HCT116 (cell line): ENCODE data around the gene ZBTB39. TPM values are rescaled to one million over a fixed set of nuclear protein-coding genes. Genes with fewer than 3 reads are reported as not detected.

Experiments
- ATAC-seq: fragments of 200-7000 bp; cut with Tn5 transposase; 2 replicates; pipeline ENCODE4 v1.9.1; 2020; ENCODE audit warnings: mild to moderate bottlenecking, moderate library complexity
- BruUV-seq: library from RNA; stranded (reverse); fragments of 400-500 nt; replicated peaks from 2 replicates; lab custom pipeline; 2021; lab: Mats Ljungman, UMichigan
- CTCF ChIA-PET: fragments of 300-600 bp; sonication (Branson Sonifier 250); formaldehyde crosslinking; loops from one replicate; lab custom pipeline; 2021; ENCODE audit warnings: antibody characterized with exemption; lab: Charles Lee
- POLR2A ChIA-PET: fragments of 300-600, 350-600 bp; sonication (Branson Sonifier 250); formaldehyde crosslinking; loops from one replicate; lab custom pipeline; 2021; ENCODE audit warnings: antibody characterized with exemption; lab: Charles Lee
- RAD21 ChIA-PET, 2 experiments: fragments of 300-600 bp; sonication (Branson Sonifier 250); formaldehyde crosslinking; loops; one replicate each; lab custom pipeline; 2023; ENCODE audit warnings: low total read pairs in 2 of 2; ENCODE audit not compliant: uncharacterized antibody in 2 of 2, unreplicated experiment in 2 of 2, low non-redundant PET in 1 of 2; lab: Charles Lee
- DNase-seq: peaks from one replicate; pipeline ENCODE4 v3.0.0-alpha.2; 2010; ENCODE audit warnings: low read depth, low spot score
- H2AFZ ChIP-seq: fragments of 200-600 bp; shearing (Covaris generic), sonication (generic); 2 replicates; pipeline ENCODE4 v1.6.1; 2017; ENCODE audit warnings: low read depth, mixed run types, mixed read lengths, antibody characterized with exemption, low read length; ENCODE audit not compliant: poor library complexity, severe bottlenecking
- H3K27ac ChIP-seq: 2 replicates; pipeline ENCODE4 v1.5.1; 2012; ENCODE audit warnings: low read depth, low read length
- H3K27me3 ChIP-seq: fragments of 200-600 bp; sonication (generic); 2 replicates; pipeline ENCODE4 v1.6.1; 2016; ENCODE audit warnings: mixed run types, low read length, mixed read lengths; ENCODE audit not compliant: insufficient read depth
- H3K36me3 ChIP-seq, 2 experiments: fragments of 200-500 bp in 1 of 2; fragments of 200-600 bp in 1 of 2; sonication (Bioruptor generic) in 1 of 2; sonication (generic) in 1 of 2; 2 replicates each; pipeline versions ENCODE4 v1.5.1 to v1.6.1; 2014 to 2016; ENCODE audit warnings: low read length in 2 of 2, inconsistent platforms in 1 of 2, mixed read lengths in 1 of 2, mixed run types in 1 of 2; ENCODE audit not compliant: insufficient read depth in 2 of 2, control insufficient read depth in 1 of 2
- H3K4me1 ChIP-seq, 2 experiments: fragments of 200-600 bp in 1 of 2; sonication (generic) in 1 of 2; 2 replicates each; pipeline versions ENCODE4 v1.5.1 to v1.6.1; 2012 to 2017; ENCODE audit warnings: low read length in 2 of 2, inconsistent platforms in 1 of 2, mild to moderate bottlenecking in 1 of 2, mixed read lengths in 1 of 2, mixed run types in 1 of 2, moderate library complexity in 1 of 2; ENCODE audit not compliant: insufficient read depth in 2 of 2, control insufficient read depth in 1 of 2
- H3K4me2 ChIP-seq: fragments of 200-600 bp; sonication (generic); 2 replicates; pipeline ENCODE4 v1.6.1; 2017; ENCODE audit warnings: mixed run types, low read length, mixed read lengths
- H3K4me3 ChIP-seq, 2 experiments: fragments of 200-600 bp in 1 of 2; sonication (generic) in 1 of 2; replicated peaks in 1 of 2; 2 replicates each; pipeline ENCODE4 v1.5.1; 2011 to 2016; ENCODE audit warnings: low read length in 2 of 2, control low read depth in 1 of 2, low read depth in 1 of 2, mild to moderate bottlenecking in 1 of 2, mixed read lengths in 1 of 2, mixed run types in 1 of 2
- H3K79me2 ChIP-seq: fragments of 200-600 bp; sonication (generic); 2 replicates; pipeline ENCODE4 v1.6.1; 2017; ENCODE audit warnings: mild to moderate bottlenecking, mixed run types, low read length, moderate library complexity, mixed read lengths; ENCODE audit not compliant: insufficient read depth
- H3K9ac ChIP-seq: fragments of 200-600 bp; sonication (generic); 2 replicates; pipeline ENCODE4 v1.6.1; 2016; ENCODE audit warnings: low read length, mixed read lengths
- H3K9me2 ChIP-seq: fragments of 200-600 bp; sonication (generic), shearing (Covaris generic); 2 replicates; pipeline ENCODE4 v1.6.1; 2017; ENCODE audit warnings: mixed run types, mild to moderate bottlenecking, moderate library complexity; ENCODE audit not compliant: insufficient read depth
- H3K9me3 ChIP-seq, 2 experiments: fragments of 200-500 bp in 1 of 2; fragments of 200-600 bp in 1 of 2; sonication (Bioruptor generic) in 1 of 2; sonication (generic) in 1 of 2; 2 replicates each; pipeline ENCODE4 v1.6.1; 2014 to 2017; ENCODE audit warnings: low read length in 2 of 2, mixed read lengths in 2 of 2, inconsistent platforms in 1 of 2, low read depth in 1 of 2, mild to moderate bottlenecking in 1 of 2, mixed run types in 1 of 2, moderate library complexity in 1 of 2; ENCODE audit not compliant: control insufficient read depth in 1 of 2, insufficient read depth in 1 of 2
- H4K20me1 ChIP-seq: fragments of 200-600 bp; sonication (generic), shearing (Covaris generic); 2 replicates; pipeline ENCODE4 v1.6.1; 2017; ENCODE audit warnings: mixed run types, mild to moderate bottlenecking, moderate library complexity; ENCODE audit not compliant: insufficient read depth
- CBX3 ChIP-seq: IDR thresholded peaks from 2 replicates; pipeline ENCODE4 v1.6.1; 2012; ENCODE audit warnings: low read depth
- CEBPB ChIP-seq: IDR thresholded peaks from 2 replicates; pipeline ENCODE4 v1.6.1; 2012; ENCODE audit warnings: low read depth
- EGR1 ChIP-seq: IDR thresholded peaks from 2 replicates; pipeline ENCODE4 v1.6.1; 2012; ENCODE audit warnings: low read depth
- ELF1 ChIP-seq: IDR thresholded peaks from 2 replicates; pipeline ENCODE4 v1.6.1; 2012; ENCODE audit warnings: low read depth, borderline replicate concordance
- EZH2 ChIP-seq: fragments of 200-600 bp; sonication (generic); IDR thresholded peaks from 2 replicates; pipeline ENCODE4 v1.6.1; 2017; ENCODE audit warnings: antibody characterized with exemption, mixed run types
- EZH2phosphoT487 ChIP-seq: fragments of 200-600 bp; IDR thresholded peaks from 2 replicates; pipeline ENCODE4 v1.6.1; 2018; ENCODE audit warnings: antibody characterized with exemption, borderline replicate concordance
- POLR2AphosphoS5 ChIP-seq: IDR thresholded peaks from 2 replicates; pipeline ENCODE4 v1.6.1; 2011; ENCODE audit warnings: mild to moderate bottlenecking, low read depth, low read length, moderate library complexity
- REST ChIP-seq: IDR thresholded peaks from 2 replicates; pipeline ENCODE4 v1.6.1; 2012; ENCODE audit warnings: low read depth
- SIN3A ChIP-seq: IDR thresholded peaks from 2 replicates; pipeline ENCODE4 v1.6.1; 2012; ENCODE audit warnings: low read depth
- SP1 ChIP-seq: IDR thresholded peaks from 2 replicates; pipeline ENCODE4 v1.6.1; 2012; ENCODE audit warnings: low read depth
- SRF ChIP-seq: IDR thresholded peaks from 2 replicates; pipeline ENCODE4 v1.6.1; 2012; ENCODE audit warnings: low read depth
- TCF7L2 ChIP-seq: IDR thresholded peaks from 2 replicates; pipeline ENCODE4 v1.7.0; 2011; ENCODE audit warnings: borderline replicate concordance, inconsistent platforms; ENCODE audit not compliant: insufficient read depth, insufficient read length; ENCODE audit errors: extremely low read depth
- YY1 ChIP-seq: IDR thresholded peaks from 2 replicates; pipeline ENCODE4 v1.6.1; 2011; ENCODE audit warnings: low read length, low read depth, moderate library complexity, mild to moderate bottlenecking; ENCODE audit not compliant: insufficient replicate concordance; ENCODE audit errors: extremely low read depth
- ZNF274 ChIP-seq: fragments of 200-500 bp; sonication (Bioruptor generic); IDR thresholded peaks from 2 replicates; pipeline ENCODE4 v1.6.1; 2014; ENCODE audit warnings: mild to moderate bottlenecking, low read depth, low read length, inconsistent platforms
- intact Hi-C: fragments of 100-400 bp; cut with micrococcal nuclease; formaldehyde crosslinking; loops from 2 replicates; pipeline ENCODE4 v1.10.0; 2022
- total RNA-seq: library from RNA; stranded (reverse); gene quantifications from one replicate; pipeline ENCODE4 v1.2.1, GENCODE V29; 2021; ENCODE audit not compliant: unreplicated experiment
- TF ChIP-seq, protein P1 (sequence below): IDR thresholded peaks from 2 replicates; pipeline ENCODE4 v1.6.1; 2011; ENCODE audit warnings: mild to moderate bottlenecking, low read length, moderate library complexity; ENCODE audit not compliant: insufficient replicate concordance; ENCODE audit errors: extremely low read depth
- TF ChIP-seq, protein P2 (sequence below): IDR thresholded peaks from 2 replicates; pipeline ENCODE4 v1.6.1; 2012

Gene ZBTB39
- total RNA-seq, 1 experiment from 2014 or later = 12.3 TPM

DNA sequence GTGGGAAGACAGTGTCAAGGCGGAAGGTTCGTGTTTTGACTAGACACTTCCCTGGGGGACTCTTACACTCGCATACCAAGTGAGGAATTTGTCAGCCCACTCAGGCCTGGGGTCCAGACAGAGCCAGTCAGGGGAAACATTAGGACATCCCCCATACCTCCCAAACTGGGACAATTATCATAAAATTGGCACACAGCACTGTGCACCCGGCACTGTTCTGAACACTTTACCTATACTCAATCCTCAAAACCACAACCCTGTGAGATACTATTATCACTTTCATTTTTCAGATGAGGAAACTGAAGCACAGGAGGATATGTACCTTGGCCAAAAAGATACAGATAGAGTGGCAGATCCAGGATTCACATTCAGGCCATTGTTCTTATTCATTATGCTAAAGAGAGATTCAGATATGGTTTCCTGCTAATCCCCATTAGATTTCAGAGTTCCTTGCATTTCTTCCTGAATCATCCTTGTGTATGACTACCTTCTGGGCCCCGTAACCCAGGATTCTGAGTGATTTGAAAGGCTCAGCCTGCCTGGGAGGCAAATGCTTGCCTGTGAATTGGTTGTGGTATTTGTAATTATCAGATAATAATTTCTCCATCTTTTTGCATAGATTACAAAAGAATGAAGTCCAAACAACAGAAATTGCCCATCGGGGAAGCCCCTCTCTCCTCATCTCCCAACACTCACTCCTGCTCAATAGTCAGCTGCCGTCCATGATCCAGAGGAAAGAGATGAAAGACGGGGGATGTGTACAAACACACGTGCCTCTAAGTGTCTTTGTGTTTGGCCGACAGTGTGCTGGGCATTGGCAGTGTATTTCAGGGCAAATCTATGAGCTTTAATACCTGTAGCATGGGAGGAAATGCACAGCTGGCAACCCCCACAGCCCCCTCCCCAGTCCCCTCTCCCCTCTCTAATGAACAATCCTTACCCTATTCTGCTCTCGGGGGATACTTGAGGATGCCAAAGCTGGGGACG is 5.4 kb upstream of the ZBTB39 start:
- no TSS peak for BruUV-seq
- H4K20me1 ChIP-seq = no peaks in the 10 kb centered on the region
- no peaks in the 10 kb centered on the region for H3K36me3 ChIP-seq
- CTCF ChIA-PET = interaction anchor here (0.9 kb wide), 1 partner anchor 10 kb away, joined by 3 read pairs; no protein-coding TSS in a partner anchor
- no peak overlapping the region for H3K4me2 ChIP-seq
- TF ChIP-seq SRF = no peak
- TF ChIP-seq ELF1 = no peak
- no peak for TF ChIP-seq CBX3
- TF ChIP-seq SP1 = no peak
- no peak for TF ChIP-seq EZH2phosphoT487
- TF ChIP-seq EGR1 = no peak
- TF ChIP-seq, protein P1, sequence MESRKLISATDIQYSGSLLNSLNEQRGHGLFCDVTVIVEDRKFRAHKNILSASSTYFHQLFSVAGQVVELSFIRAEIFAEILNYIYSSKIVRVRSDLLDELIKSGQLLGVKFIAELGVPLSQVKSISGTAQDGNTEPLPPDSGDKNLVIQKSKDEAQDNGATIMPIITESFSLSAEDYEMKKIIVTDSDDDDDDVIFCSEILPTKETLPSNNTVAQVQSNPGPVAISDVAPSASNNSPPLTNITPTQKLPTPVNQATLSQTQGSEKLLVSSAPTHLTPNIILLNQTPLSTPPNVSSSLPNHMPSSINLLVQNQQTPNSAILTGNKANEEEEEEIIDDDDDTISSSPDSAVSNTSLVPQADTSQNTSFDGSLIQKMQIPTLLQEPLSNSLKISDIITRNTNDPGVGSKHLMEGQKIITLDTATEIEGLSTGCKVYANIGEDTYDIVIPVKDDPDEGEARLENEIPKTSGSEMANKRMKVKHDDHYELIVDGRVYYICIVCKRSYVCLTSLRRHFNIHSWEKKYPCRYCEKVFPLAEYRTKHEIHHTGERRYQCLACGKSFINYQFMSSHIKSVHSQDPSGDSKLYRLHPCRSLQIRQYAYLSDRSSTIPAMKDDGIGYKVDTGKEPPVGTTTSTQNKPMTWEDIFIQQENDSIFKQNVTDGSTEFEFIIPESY = no peak
- no peak for TF ChIP-seq SIN3A
- TF ChIP-seq YY1 = no peak
- TF ChIP-seq POLR2AphosphoS5 = no peak
- TF ChIP-seq CEBPB = no peak
- TF ChIP-seq, protein P2, sequence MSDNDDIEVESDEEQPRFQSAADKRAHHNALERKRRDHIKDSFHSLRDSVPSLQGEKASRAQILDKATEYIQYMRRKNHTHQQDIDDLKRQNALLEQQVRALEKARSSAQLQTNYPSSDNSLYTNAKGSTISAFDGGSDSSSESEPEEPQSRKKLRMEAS = no peak
- no peak for TF ChIP-seq EZH2
- TF ChIP-seq TCF7L2 = no peak
- TF ChIP-seq REST = no peak
- no peak for TF ChIP-seq ZNF274
- TF ChIP-seq, all 23 proteins: peak for 0
- ChIA-PET POLR2A (no interaction called here), RAD21 (no interaction called here)
- peaks cover 0 to 13% of the 10 kb centered on the region in 2 experiments; a peak in 2 of 4 replicates for H3K4me1 ChIP-seq
- H3K9me3 ChIP-seq = no peaks in the 10 kb centered on the region
- no peak overlapping the region for H3K9ac ChIP-seq
- no peaks in the 10 kb centered on the region for H3K9me2 ChIP-seq
- no peak overlapping the region for H3K4me3 ChIP-seq
- intact Hi-C loops = no loop called here
- H3K79me2 ChIP-seq = no peaks in the 10 kb centered on the region
- H3K27me3 ChIP-seq = peaks cover 28% of the 10 kb centered on the region; the same call in 1 of the 2 replicates
- H3K27ac ChIP-seq = no peak overlapping the region
- no peak for DNase-seq
- no peak overlapping the region for H2AFZ ChIP-seq
- no peak for ATAC-seq
